Activated naive CD4-positive, alpha-beta T cell treated with anti-CD3 and anti-CD28 coated beads, Interleukin-2, amount 10 ng/mL, durations not matched to agents 7 days and 5 days (primary cell): ENCODE data around the gene IL9.

Source experiments
- CTCF ChIA-PET: fragments of 350-600 bp; sonication (Branson Sonifier 250); formaldehyde crosslinking; loops from one replicate; lab custom pipeline; 2021; ENCODE audit warnings: antibody characterized with exemption; lab: Charles Lee
- DNase-seq: peaks from one replicate; pipeline ENCODE4 v3.0.0-alpha.2; 2020
- H3K27ac Mint-ChIP-seq: one replicate; pipeline ENCODE4 v1.8.0; 2021; ENCODE audit warnings: mild to moderate bottlenecking, moderate library complexity, mixed read lengths
- H3K27me3 Mint-ChIP-seq: one replicate; pipeline ENCODE4 v1.8.0; 2021; ENCODE audit warnings: mild to moderate bottlenecking, mixed read lengths
- H3K36me3 Mint-ChIP-seq: one replicate; pipeline ENCODE4 v1.8.0; 2021; ENCODE audit warnings: mixed read lengths
- H3K4me1 Mint-ChIP-seq: one replicate; pipeline ENCODE4 v1.8.0; 2021; ENCODE audit warnings: mixed read lengths
- H3K4me3 Mint-ChIP-seq: one replicate; pipeline ENCODE4 v1.8.0; 2021; ENCODE audit warnings: mild to moderate bottlenecking, moderate library complexity, mixed read lengths
- H3K9me3 Mint-ChIP-seq: one replicate; pipeline ENCODE4 v1.8.0; 2021; ENCODE audit warnings: mixed read lengths

The IL9 gene

GRCh38 chr5:135851186-135851914 is 44.3 kb downstream of the IL9 start:
- Mint-ChIP-seq H3K27ac (no peak overlapping the region), H3K4me1 (no peaks in the 10 kb centered on the region), H3K4me3 (no peak overlapping the region), H3K27me3 (peaks cover 6% of the 10 kb centered on the region), H3K36me3 (no peaks in the 10 kb centered on the region), H3K9me3 (no peaks in the 10 kb centered on the region)
- CTCF ChIA-PET = no interaction called here
- DNase-seq = no peak

- H3K4me3 Mint-ChIP-seq = no peak overlapping the region
- peaks cover 2% of the 10 kb centered on the region for H3K27me3 Mint-ChIP-seq
- CTCF ChIA-PET = no interaction called here
- no peaks in the 10 kb centered on the region for H3K9me3 Mint-ChIP-seq
- no peak for DNase-seq
- no peaks in the 10 kb centered on the region for H3K4me1 Mint-ChIP-seq
- no peaks in the 10 kb centered on the region for H3K36me3 Mint-ChIP-seq
- H3K27ac Mint-ChIP-seq = no peak overlapping the region
These were observed 45.0 kb downstream of the IL9 start for GRCh38 chr5:135850671-135851070.

- no peak for DNase-seq
- CTCF ChIA-PET = no interaction called here
- Mint-ChIP-seq H3K27ac (no peak overlapping the region), H3K27me3 (no peaks in the 10 kb centered on the region), H3K4me1 (no peaks in the 10 kb centered on the region), H3K9me3 (no peaks in the 10 kb centered on the region), H3K4me3 (no peak overlapping the region), H3K36me3 (no peaks in the 10 kb centered on the region)
These were observed 45.4 kb downstream of the IL9 start for GRCh38 chr5:135850231-135850630.

GRCh38 chr5:135847976-135848375 is 47.7 kb downstream of the IL9 start:
- Mint-ChIP-seq H3K27ac (no peak overlapping the region), H3K9me3 (no peaks in the 10 kb centered on the region), H3K4me1 (no peaks in the 10 kb centered on the region), H3K4me3 (no peak overlapping the region), H3K27me3 (no peaks in the 10 kb centered on the region), H3K36me3 (no peaks in the 10 kb centered on the region)
- DNase-seq = no peak
- CTCF ChIA-PET = no interaction called here

GRCh38 chr5:135846311-135846710 is 49.3 kb downstream of the IL9 start:
- Mint-ChIP-seq H3K4me3 (no peak overlapping the region), H3K9me3 (no peaks in the 10 kb centered on the region), H3K27ac (no peak overlapping the region), H3K27me3 (no peaks in the 10 kb centered on the region), H3K4me1 (no peaks in the 10 kb centered on the region), H3K36me3 (no peaks in the 10 kb centered on the region)
- CTCF ChIA-PET = interaction anchor here (2.4 kb wide), 1 partner anchor 15 kb away, joined by 7 read pairs; no protein-coding TSS in a partner anchor
- no peak for DNase-seq

- no peaks in the 10 kb centered on the region for H3K4me1 Mint-ChIP-seq
- peaks cover 2% of the 10 kb centered on the region for H3K9me3 Mint-ChIP-seq
- peaks cover 4% of the 10 kb centered on the region for H3K27me3 Mint-ChIP-seq
- H3K27ac Mint-ChIP-seq = no peak overlapping the region
- no peaks in the 10 kb centered on the region for H3K36me3 Mint-ChIP-seq
- H3K4me3 Mint-ChIP-seq = no peak overlapping the region
- CTCF ChIA-PET = no interaction called here
- DNase-seq = no peak
These were observed 51.9 kb downstream of the IL9 start for GRCh38 chr5:135843571-135844337.

GRCh38 chr5:135842737-135843136 is 52.9 kb downstream of the IL9 start:
- no peak overlapping the region for H3K4me3 Mint-ChIP-seq
- no peaks in the 10 kb centered on the region for H3K36me3 Mint-ChIP-seq
- CTCF ChIA-PET = no interaction called here
- H3K9me3 Mint-ChIP-seq = peaks cover 7% of the 10 kb centered on the region
- DNase-seq = no peak
- H3K27ac Mint-ChIP-seq = no peak overlapping the region
- H3K27me3 Mint-ChIP-seq = peaks cover 11% of the 10 kb centered on the region
- H3K4me1 Mint-ChIP-seq = no peaks in the 10 kb centered on the region
